HG02588 (cell line): ENCODE measurements around the gene SLC2A4.

Experiments used
- ATAC-seq: cut with Tn5 transposase; IDR thresholded peaks from one replicate; pipeline ENCODE4 v1.9.1; 2021; ENCODE audit warnings: mild to moderate bottlenecking, moderate library complexity; ENCODE audit not compliant: unreplicated experiment

SLC2A4 gene

GRCh38 chr17:7246779-7247178 lies 34.7 kb upstream of the SLC2A4 start:
- no peak for ATAC-seq

GRCh38 chr17:7248796-7249195 lies 32.7 kb upstream of the SLC2A4 start:
- ATAC-seq: no peak

GRCh38 chr17:7249214-7249613 lies 32.3 kb upstream of the SLC2A4 start:
- no peak for ATAC-seq

GRCh38 chr17:7249830-7250229 lies 31.7 kb upstream of the SLC2A4 start:
- no peak for ATAC-seq

GRCh38 chr17:7250695-7251627 lies 30.6 kb upstream of the SLC2A4 start:
- peak; percentile 2 for ATAC-seq

- peak; percentile 77 for ATAC-seq
Observed at GRCh38 chr17:7251661-7252175, 29.8 kb upstream of the SLC2A4 start, which contains the start of gene CTDNEP1. CTDNEP1 (minus strand) TSS chr17:7251734; CDS start chr17:7251296, 438 bp downstream.

- peak; percentile 43 for ATAC-seq
Observed at GRCh38 chr17:7252176-7253043, 29.1 kb upstream of the SLC2A4 start, which contains the start of gene ELP5. ELP5 (plus strand) TSS chr17:7252215; CDS start chr17:7252551, 336 bp downstream.

- ATAC-seq: no peak
Observed at GRCh38 chr17:7253082-7253481, 28.4 kb upstream of the SLC2A4 start.

- no peak for ATAC-seq
Observed at GRCh38 chr17:7254511-7254910, 27.0 kb upstream of the SLC2A4 start.

- no peak for ATAC-seq
Observed at GRCh38 chr17:7256766-7257456, 24.6 kb upstream of the SLC2A4 start.

- no peak for ATAC-seq
Observed at GRCh38 chr17:7258731-7259554, 22.6 kb upstream of the SLC2A4 start.

GRCh38 chr17:7259555-7259889 lies 22.0 kb upstream of the SLC2A4 start:
- ATAC-seq: no peak

GRCh38 chr17:7260151-7260550 lies 21.4 kb upstream of the SLC2A4 start:
- ATAC-seq: no peak

GRCh38 chr17:7260651-7261378 lies 20.7 kb upstream of the SLC2A4 start:
- ATAC-seq: no peak

- no peak for ATAC-seq
Observed at GRCh38 chr17:7261379-7262191, 19.9 kb upstream of the SLC2A4 start.

GRCh38 chr17:7262192-7262934 lies 19.2 kb upstream of the SLC2A4 start, which contains the start of gene CLDN7:
CLDN7 (minus strand) TSS chr17:7262478; CDS start chr17:7262043, 435 bp downstream.
- no peak for ATAC-seq

GRCh38 chr17:7262935-7263800 lies 18.4 kb upstream of the SLC2A4 start:
- no peak for ATAC-seq
